SK-N-SH (cell line): ENCODE data around the gene HMGXB3. TPM values are rescaled to one million over a fixed set of nuclear protein-coding genes. Genes with fewer than 3 reads are reported as not detected.

Experiments
- CTCF ChIA-PET: fragments of 300-600, 350-600 bp; formaldehyde crosslinking; extraction: SDS; loops from one replicate; lab custom pipeline; 2021; lab: Yijun Ruan, JAX
- POLR2A ChIA-PET: fragments of 350-600 bp; sonication (Branson Sonifier 250); formaldehyde crosslinking; extraction: SDS; loops from one replicate; lab custom pipeline; 2020; ENCODE audit warnings: antibody characterized with exemption, inconsistent platforms; lab: Yijun Ruan, JAX
- DNase-seq: peaks from one replicate; pipeline ENCODE4 v3.0.0; 2012
- H2AFZ ChIP-seq: fragments of 200-600 bp; sonication (generic); 2 replicates; pipeline ENCODE4 v1.8.1; 2016; ENCODE audit warnings: antibody characterized with exemption, mild to moderate bottlenecking, low read depth
- H3F3A ChIP-seq: fragments of 200-600 bp; sonication (generic); replicated peaks from 2 replicates; pipeline ENCODE3; 2016; ENCODE audit warnings: antibody characterized with exemption, mild to moderate bottlenecking; ENCODE audit not compliant: insufficient read depth
- H3K27ac ChIP-seq, 2 experiments: fragments of 200-500 bp in 1 of 2; fragments of 200-600 bp in 1 of 2; sonication (Bioruptor generic) in 1 of 2; sonication (generic), shearing (Covaris generic) in 1 of 2; 2 replicates each; pipeline versions ENCODE4 v1.5.1 to v1.6.1; 2014 to 2016; ENCODE audit warnings: low read depth in 2 of 2, inconsistent platforms in 1 of 2, low read length in 1 of 2, mild to moderate bottlenecking in 1 of 2, mixed read lengths in 1 of 2
- H3K27me3 ChIP-seq: fragments of 200-600 bp; sonication (generic), shearing (Covaris generic); 2 replicates; pipeline ENCODE4 v1.6.1; 2016; ENCODE audit warnings: mixed run types; ENCODE audit not compliant: insufficient read depth
- H3K36me3 ChIP-seq, 2 experiments: fragments of 200-500 bp in 1 of 2; fragments of 200-600 bp in 1 of 2; sonication (Bioruptor generic) in 1 of 2; sonication (generic) in 1 of 2; replicated peaks in 1 of 2; 2 replicates each; pipeline versions ENCODE3 to v1.5.1; 2014 to 2016; ENCODE audit warnings: low read length in 1 of 2, mild to moderate bottlenecking in 1 of 2; ENCODE audit not compliant: insufficient read depth in 2 of 2, control insufficient read depth in 1 of 2
- H3K4me1 ChIP-seq, 2 experiments: fragments of 200-500 bp in 1 of 2; fragments of 200-600 bp in 1 of 2; sonication (Bioruptor generic) in 1 of 2; sonication (generic), shearing (Covaris generic) in 1 of 2; 2 replicates each; pipeline versions ENCODE4 v1.5.1 to v1.6.1; 2014 to 2016; ENCODE audit warnings: low read depth in 1 of 2, low read length in 1 of 2, mixed run types in 1 of 2; ENCODE audit not compliant: insufficient read depth in 2 of 2, control insufficient read depth in 1 of 2
- H3K4me2 ChIP-seq: fragments of 200-600 bp; sonication (generic), shearing (Covaris generic); 2 replicates; pipeline ENCODE4 v1.6.1; 2017; ENCODE audit warnings: mixed run types
- H3K4me3 ChIP-seq, 2 experiments: fragments of 200-500 bp in 1 of 2; fragments of 200-600 bp in 1 of 2; sonication (Bioruptor generic) in 1 of 2; sonication (generic), shearing (Covaris generic) in 1 of 2; 2 replicates each; pipeline versions ENCODE4 v1.5.1 to v1.8.1; 2014 to 2016; ENCODE audit warnings: low read depth in 2 of 2, inconsistent platforms in 1 of 2, low read length in 1 of 2, mild to moderate bottlenecking in 1 of 2, mixed read lengths in 1 of 2, moderate library complexity in 1 of 2
- H3K79me2 ChIP-seq: fragments of 200-600 bp; sonication (generic); 2 replicates; pipeline ENCODE4 v1.8.1; 2017; ENCODE audit warnings: mild to moderate bottlenecking; ENCODE audit not compliant: insufficient read depth
- H3K9ac ChIP-seq: fragments of 200-600 bp; sonication (generic); 2 replicates; pipeline ENCODE4 v1.6.1; 2017; ENCODE audit warnings: mixed run types
- H3K9me2 ChIP-seq: fragments of 200-600 bp; sonication (generic); 2 replicates; pipeline ENCODE4 v1.6.1; 2017; ENCODE audit warnings: mixed run types
- H3K9me3 ChIP-seq: fragments of 200-600 bp; sonication (generic); 2 replicates; pipeline ENCODE4 v1.6.1; 2017; ENCODE audit warnings: mixed run types, mild to moderate bottlenecking, moderate library complexity
- H4K20me1 ChIP-seq: fragments of 200-600 bp; sonication (generic); 2 replicates; pipeline ENCODE4 v1.6.1; 2017; ENCODE audit warnings: mild to moderate bottlenecking, mixed run types; ENCODE audit not compliant: insufficient read depth
- CHD2 ChIP-seq: fragments of 150-350 bp; IDR thresholded peaks from 2 replicates; pipeline ENCODE4 v1.6.1; 2018; ENCODE audit warnings: low read length; ENCODE audit not compliant: partially characterized antibody
- ELF1 ChIP-seq: IDR thresholded peaks from 2 replicates; pipeline ENCODE4 v1.4.0; 2012
- FOSL2 ChIP-seq: IDR thresholded peaks from 2 replicates; pipeline ENCODE4 v1.4.0; 2012; ENCODE audit warnings: low read depth, mild to moderate bottlenecking, moderate library complexity, borderline replicate concordance
- FOXM1 ChIP-seq: IDR thresholded peaks from 2 replicates; pipeline ENCODE4 v1.4.0; 2012; ENCODE audit warnings: low read depth, mild to moderate bottlenecking
- GABPA ChIP-seq: IDR thresholded peaks from 2 replicates; pipeline ENCODE4 v1.4.0; 2012; ENCODE audit warnings: low read depth, mild to moderate bottlenecking
- MEF2A ChIP-seq: IDR thresholded peaks from 2 replicates; pipeline ENCODE4 v1.4.0; 2012; ENCODE audit warnings: low read depth, borderline replicate concordance
- SIN3A ChIP-seq: IDR thresholded peaks from 2 replicates; pipeline ENCODE4 v1.6.1; 2012; ENCODE audit warnings: low read depth, mild to moderate bottlenecking, low read length, moderate library complexity, borderline replicate concordance
- USF2 ChIP-seq: fragments of 150-350 bp; IDR thresholded peaks from 2 replicates; pipeline ENCODE4 v1.6.1; 2017; ENCODE audit warnings: antibody characterized with exemption, low read length, low read depth, borderline replicate concordance
- YY1 ChIP-seq: IDR thresholded peaks from 2 replicates; pipeline ENCODE4 v1.4.0; 2012; ENCODE audit warnings: low read depth, mild to moderate bottlenecking
- ZBTB33 ChIP-seq: IDR thresholded peaks from 2 replicates; pipeline ENCODE4 v1.4.0; 2012; ENCODE audit warnings: low read depth, borderline replicate concordance
- WGBS: methylation state at CpG from one replicate; pipeline ENCODE4 v1.1.6; 2017; ENCODE audit warnings: low lambda C conversion rate; 5-methylcytosine and 5-hydroxymethylcytosine counted together
- polyA plus RNA-seq, 3 experiments: library from polyadenylated mRNA; depleted of rRNA; stranded (reverse); fragments of >200 nt; gene quantifications; 2 replicates each; pipeline ENCODE4 v1.2.3, GENCODE V29; 2012
- small RNA-seq, 7 experiments: library from RNA; depleted of rRNA; stranded (forward); fragments of <200 nt; gene quantifications; one replicate each; pipeline ENCODE3, GENCODE V24; 2012

HMGXB3 gene
- polyA plus RNA-seq, 1 of the 3 experiments (the other 2 are of a cell fraction) = 28.8 TPM

DNA sequence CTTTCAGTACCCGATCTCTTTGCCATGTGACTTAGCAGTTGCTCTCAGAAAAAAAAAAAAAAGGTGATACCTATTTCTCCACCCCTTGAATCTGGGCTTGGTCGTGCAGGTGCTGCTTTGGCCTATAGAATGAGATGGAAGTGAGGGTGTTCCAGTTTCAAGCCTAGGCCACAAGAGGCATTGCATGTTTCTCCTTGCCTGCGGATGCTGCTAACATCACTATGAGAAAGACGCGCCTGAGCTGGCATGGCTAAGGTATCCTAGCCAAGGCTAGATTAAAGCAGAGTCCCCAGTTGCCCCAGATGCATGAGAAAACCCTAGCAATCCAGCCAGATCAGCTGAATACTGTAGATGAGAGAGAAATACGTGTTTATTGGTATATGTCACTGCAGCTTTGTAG, 100.5 kb downstream of the HMGXB3 start:
- Histone ChIP-seq H3K4me2 (no peak overlapping the region), H3K27ac (no peak overlapping the region), H3K4me3 (no peak overlapping the region), H3F3A (no peaks in the 10 kb centered on the region)
- 70% methylated on average over 6 of the region's 6 CpGs for WGBS
- no peak for DNase-seq
- POLR2A ChIA-PET = interaction anchor here (0.6 kb wide), 1 partner anchor 12 kb away, joined by 4 read pairs; no protein-coding TSS in a partner anchor
- CTCF ChIA-PET = interaction anchor here (1.2 kb wide), 1 partner anchor 9 kb away, joined by 4 read pairs; no protein-coding TSS in a partner anchor
- TF ChIP-seq YY1 (no peak), SIN3A (no peak), ZBTB33 (no peak), FOXM1 (no peak), MEF2A (no peak), GABPA (no peak), USF2 (no peak), CHD2 (no peak), ELF1 (no peak), FOSL2 (no peak)
- TF ChIP-seq, all 33 proteins: peak for 0
- H3K36me3 ChIP-seq = no peaks in the 10 kb centered on the region
- H3K9ac ChIP-seq = no peak overlapping the region
- no peaks in the 10 kb centered on the region for H4K20me1 ChIP-seq
- no peaks in the 10 kb centered on the region for H3K9me3 ChIP-seq
- H3K9me2 ChIP-seq = no peaks in the 10 kb centered on the region
- H3K79me2 ChIP-seq = no peaks in the 10 kb centered on the region
- no peak overlapping the region for H2AFZ ChIP-seq
- H3K27me3 ChIP-seq = no peaks in the 10 kb centered on the region; the same call in 1 of the 2 replicates
- H3K4me1 ChIP-seq = peaks cover 0 to 4% of the 10 kb centered on the region in 2 experiments; a peak in 1 of 4 replicates

Small RNAs within 50 kb of the gene (small RNA-seq; reads per million reads assigned to genes)
- 0 reads per million in 7 experiments for gene RF00019

Other genes starting within 250 kb of the HMGXB3 start
- 0.05 and 0.06 TPM in 2 replicates for gene PDE6A, start 55.9 kb upstream of the HMGXB3 start, polyA plus RNA-seq (2012; rRNA removed)
- 1.3 and 1.9 TPM in 2 replicates for gene SLC26A2, start 40.0 kb upstream of the HMGXB3 start, polyA plus RNA-seq (2012; rRNA removed)
- 4.7 and 4.8 TPM in 2 replicates for gene TIGD6, start 85 bp upstream of the HMGXB3 start, polyA plus RNA-seq (2012; rRNA removed)
- gene CSF1R, start 85.8 kb downstream of the HMGXB3 start, polyA plus RNA-seq (2012; rRNA removed) = 0.15 and 0.25 TPM in 2 replicates
- 25.9 and 32.1 TPM in 2 replicates for gene PDGFRB, start 155.1 kb downstream of the HMGXB3 start, polyA plus RNA-seq (2012; rRNA removed)
- gene CDX1, start 166.0 kb downstream of the HMGXB3 start, polyA plus RNA-seq (2012; rRNA removed) = 0.23 and 0.26 TPM in 2 replicates
- gene SLC6A7, start 189.3 kb downstream of the HMGXB3 start, polyA plus RNA-seq (2012; rRNA removed) = not detected in 2 replicates